NCI-H345 treated with DMSO at 0.1 percent for 48 hours (cell line): ENCODE measurements around the gene HSPA12A.

Experiments used
- DNase-seq: peaks from one replicate; lab custom pipeline; 2025; ENCODE audit not compliant: unreplicated experiment; lab: John Stamatoyannopoulos, UW

The HSPA12A gene

DNA sequence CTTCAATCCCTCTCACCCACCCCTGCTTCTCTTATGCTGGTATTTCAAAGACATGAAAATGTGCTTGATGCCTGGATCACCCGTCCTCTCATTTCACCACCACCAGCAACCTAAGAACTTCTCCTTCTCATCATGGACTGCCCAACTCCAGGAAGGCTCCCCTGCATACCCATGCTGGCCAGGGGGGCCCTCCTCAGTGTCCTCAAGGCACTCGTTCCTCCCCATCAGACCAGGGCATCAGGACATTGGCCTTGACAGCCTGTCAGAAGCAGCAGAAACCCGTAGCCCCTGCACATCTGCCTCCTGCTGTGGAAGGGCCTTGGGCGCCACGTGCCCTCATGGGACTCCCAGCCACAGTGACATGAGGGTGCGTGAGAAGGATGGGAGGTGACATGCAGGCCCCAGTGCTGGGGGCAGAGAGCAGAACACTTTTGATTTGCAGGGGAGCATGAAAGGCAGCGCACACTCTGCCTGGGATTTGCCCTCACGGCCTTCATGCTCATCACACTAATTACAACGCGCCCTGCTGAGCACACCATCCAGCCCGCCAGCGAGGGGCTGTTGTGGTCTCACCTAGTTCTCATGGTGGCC is 1.9 kb upstream of the HSPA12A start:
- DNase-seq: no peak

GRCh38 chr10:116743266-116744064 is 1.1 kb upstream of the HSPA12A start:
- no peak for DNase-seq

GRCh38 chr10:116741391-116742351 is 695 bp downstream of the HSPA12A start:
- DNase-seq: no peak

GRCh38 chr10:116740971-116741370 is 1.4 kb downstream of the HSPA12A start:
- no peak for DNase-seq

- DNase-seq: no peak
Measured at GRCh38 chr10:116738339-116738738, 4.0 kb downstream of the HSPA12A start.

DNA sequence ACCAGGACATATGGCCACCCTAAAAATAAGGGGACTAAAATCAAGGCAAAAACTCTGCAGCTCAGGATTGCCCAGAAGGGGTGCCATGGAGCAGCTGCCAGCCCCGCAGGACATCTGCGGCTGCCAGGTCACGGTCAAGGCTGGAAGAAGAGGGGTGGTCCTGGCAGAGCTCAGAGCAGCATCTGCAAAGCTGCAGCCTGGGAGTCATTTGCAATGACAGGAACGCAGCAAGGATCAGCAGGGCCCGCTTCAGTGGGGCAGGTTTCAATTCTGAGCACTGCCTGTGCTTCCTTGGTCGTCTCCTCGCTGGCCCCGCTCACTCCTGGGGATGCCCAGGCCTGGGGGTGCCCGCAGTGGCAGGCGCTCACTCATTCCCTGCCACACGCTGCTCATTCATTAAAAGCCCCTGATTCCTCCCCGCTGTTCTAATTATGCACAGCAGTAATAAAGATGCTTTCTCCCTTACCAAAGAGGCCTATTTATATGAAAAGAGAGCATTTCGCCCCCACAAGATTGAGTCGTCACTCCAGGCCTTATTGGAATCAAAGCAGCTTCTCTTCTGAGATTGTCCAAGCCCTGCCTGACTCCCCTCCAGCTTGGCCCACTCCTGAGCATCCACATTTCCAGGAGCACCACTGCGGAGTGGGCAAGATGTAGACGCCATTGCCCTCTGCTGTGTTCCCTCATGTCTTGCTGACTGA is 4.6 kb downstream of the HSPA12A start:
- no peak for DNase-seq

DNA sequence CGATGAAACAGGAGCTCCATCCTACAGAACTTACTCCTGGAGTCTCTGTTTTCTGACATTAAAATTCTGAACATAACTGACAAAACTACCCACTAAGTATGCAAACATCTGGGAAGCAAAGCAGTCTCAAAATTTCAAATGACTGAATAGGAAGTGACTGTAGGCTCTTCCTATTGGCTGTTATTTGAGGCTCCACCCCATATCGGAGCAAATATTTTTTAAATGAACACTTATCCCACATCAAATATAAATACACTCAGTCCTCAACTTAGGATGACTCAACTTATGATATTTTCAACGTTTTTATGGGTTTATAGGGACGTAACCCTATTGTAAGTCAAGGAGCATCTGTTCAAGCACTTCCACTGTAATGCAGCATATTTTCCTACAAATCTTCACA is 8.8 kb downstream of the HSPA12A start:
- no peak for DNase-seq

DNA sequence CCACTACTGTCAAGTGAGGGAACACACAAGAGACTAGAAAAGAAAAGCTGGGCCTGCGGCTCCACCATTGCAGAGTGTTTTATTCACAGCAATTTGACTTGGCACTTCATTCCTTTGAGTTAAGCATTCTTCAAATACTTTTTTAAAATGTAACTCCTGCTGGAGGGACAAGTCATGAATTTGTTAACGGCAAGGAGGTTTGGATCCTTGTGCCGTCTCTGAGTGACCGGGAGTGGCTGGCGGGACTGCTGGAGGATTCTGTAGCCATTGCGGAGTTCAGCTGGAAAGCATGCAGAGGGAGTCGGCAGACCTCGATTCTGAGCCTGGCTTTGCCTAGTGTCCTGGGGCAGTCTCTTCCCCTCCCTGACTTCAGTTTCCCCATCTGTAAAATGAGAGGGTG is 9.8 kb downstream of the HSPA12A start:
- DNase-seq: no peak

GRCh38 chr10:116730464-116731260 is 11.7 kb downstream of the HSPA12A start:
- DNase-seq: no peak

DNA sequence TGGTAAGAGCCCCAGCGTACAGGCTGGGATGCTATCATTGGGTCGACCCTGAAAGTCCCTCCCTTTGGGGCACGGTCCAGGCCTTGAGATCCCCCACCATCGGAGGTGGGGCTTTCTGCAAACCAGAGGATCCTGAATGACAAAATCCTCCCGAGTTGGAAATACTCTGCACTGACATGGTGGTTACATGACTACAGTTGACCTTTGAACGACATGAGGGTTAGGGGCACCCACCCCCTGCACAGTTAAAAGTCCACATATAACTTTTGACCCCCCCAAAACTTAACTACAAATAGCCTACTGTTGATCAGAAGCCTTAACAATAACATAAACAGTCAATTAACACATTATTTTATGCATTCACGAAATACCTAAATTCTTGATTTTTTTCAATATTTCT is 13.1 kb downstream of the HSPA12A start:
- DNase-seq: no peak

DNA sequence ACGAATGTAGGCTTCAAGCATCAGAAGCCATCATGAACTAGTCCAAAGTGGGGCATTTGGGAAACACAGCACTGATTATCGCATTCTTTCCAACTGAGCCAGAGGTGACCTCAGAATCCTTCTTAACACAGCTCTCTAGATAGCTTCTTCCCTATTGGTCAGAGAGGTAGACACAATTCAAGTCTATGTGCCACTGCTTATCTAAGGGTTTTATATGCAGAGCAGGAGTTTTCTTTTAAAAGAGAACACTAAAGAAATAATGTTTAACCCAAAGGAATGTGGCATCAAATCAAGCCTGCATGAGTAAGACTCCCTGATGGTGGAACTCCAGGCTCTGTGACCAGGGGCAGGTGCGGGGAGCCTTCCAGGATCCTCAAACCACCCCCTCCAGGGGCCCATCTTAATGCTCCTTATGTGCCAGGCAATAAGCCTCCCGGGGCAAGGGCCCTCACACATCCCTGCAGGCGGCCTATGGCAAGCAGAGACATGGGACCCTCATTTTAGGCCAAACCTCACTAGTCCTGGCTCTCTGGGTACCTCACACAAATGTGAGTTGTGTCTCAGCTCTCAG is 13.8 kb downstream of the HSPA12A start:
- DNase-seq: no peak

DNA sequence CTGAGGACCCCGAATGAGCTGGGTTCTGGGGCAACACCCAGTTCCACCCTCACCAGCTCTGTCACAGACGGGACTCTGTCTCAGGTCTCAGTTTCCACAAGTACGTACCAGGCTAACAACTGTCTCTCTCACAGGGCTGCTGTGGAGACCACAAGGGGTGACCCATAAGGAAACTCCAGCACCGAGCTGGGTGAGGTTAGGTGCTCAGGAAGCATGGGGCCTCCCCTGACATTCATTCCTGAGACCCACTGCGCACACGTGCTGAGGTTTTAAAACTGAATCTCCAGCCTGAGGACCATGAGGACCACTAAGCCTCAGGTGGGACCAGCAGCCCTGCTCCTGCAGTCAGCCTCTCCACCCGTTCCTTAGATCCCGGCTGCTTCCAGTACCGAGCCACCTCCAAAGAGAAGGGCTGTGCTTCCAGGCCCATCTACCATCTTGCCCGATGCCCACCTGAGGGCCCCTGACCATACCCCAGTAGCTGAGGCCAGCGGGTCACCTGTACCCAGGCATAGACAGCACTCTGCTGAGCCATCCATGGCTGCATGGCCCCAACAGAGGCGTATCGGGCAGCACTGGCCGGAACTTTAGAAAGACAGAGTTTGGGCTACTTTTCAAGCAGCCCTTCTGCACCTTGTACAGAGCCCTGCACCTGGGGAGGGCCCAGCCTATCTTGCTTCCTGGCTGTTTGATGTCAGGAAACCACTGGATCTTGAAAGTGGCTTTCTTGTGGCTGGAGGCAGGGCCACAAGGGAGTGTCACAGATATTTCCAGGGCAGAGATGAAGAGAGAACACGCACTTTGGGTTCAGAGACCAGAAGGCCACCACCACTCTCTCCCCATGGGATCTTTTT is 18.7 kb downstream of the HSPA12A start:
- no peak for DNase-seq

DNA sequence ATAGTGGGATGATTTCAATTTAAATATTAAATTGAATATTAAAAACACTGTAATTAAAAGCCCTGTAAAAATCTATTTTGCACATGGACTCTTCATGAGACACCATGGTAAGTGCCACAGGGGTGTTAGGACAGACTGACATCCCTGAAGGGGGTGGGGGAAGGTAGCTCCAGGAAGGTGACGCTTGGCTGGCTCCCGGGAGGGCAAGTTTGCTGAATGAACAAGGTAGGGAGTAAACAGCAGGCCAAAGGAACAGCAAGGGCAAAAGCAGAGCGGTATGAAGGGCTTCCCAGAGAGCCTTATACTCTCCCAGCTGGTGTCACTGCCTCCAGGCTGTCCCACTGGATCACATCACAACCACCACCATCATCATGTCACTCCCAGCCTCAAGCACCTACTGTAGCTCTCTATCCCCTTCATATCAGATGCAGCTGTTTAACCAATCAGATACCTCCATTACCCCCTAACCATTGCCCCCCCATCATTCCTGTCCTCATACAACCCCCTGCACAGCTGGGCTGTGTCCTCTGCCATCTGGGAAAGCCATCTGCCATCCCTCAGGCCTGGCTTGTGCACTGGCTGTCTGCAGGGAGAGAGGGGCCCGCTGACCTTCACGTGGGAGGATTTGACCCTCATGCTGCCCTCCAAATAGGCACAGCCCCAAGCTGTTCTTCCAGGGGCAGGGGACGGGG is 19.5 kb downstream of the HSPA12A start:
- no peak for DNase-seq

DNA sequence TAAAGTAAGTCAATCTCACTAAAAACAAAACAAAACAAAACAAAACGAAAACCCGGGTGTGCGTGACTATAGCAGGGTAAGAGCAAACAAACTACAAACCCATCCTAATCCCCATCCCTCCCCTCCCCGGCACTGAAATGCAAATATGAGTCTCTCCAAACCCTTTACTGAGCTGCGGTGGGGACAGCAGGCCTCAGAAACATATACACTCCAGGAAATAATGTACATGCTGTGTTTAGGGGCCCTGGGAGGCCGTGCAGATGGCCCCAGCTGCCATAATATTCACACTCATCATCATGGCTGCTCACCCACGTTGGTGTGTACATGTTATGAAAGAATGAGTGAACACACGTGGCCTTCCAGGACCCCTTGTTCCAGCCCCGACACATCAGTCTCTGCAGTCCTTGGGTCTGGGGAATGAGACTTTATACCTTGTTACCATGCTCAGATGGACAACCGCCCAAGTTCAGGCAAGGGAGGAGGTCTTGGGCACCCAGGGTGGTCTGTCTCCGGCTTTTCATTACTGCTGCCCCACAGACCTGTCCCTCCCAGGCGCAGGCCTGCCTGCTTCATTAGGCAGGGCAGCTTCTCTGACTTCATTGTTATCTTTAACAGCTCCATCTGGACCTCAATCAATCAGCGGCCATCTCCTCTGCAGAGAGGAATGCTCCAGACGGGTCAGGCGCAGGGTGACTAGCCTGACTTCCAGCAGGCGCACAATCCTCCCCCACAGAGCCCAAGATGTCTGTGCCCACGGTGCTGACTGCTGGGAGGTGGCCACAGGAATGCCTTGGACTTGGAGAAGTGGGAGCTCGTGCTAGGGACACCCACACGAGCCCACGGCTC is 20.6 kb downstream of the HSPA12A start:
- DNase-seq: no peak

GRCh38 chr10:116720668-116721546 is 21.5 kb downstream of the HSPA12A start:
- DNase-seq: no peak

DNA sequence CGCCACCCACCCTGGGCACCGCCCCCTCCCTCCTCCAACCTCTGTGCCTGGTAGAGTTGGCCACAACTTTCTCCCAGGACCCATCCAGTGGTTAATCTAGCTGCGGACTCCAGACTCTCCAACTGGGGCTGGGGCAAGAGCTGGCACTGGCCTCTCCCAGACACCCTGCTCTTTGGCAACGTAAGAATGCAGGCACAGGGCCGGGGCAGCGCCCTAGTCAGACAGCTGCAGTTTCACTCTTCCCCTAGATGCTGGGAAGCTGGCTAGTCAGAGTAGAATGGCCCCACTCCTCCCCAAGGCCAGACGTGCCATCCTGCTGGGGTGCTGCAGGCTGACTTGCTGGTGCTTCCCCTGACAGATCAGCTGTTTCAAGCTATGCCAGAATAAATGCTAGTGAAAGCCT is 22.1 kb downstream of the HSPA12A start:
- no peak for DNase-seq

DNA sequence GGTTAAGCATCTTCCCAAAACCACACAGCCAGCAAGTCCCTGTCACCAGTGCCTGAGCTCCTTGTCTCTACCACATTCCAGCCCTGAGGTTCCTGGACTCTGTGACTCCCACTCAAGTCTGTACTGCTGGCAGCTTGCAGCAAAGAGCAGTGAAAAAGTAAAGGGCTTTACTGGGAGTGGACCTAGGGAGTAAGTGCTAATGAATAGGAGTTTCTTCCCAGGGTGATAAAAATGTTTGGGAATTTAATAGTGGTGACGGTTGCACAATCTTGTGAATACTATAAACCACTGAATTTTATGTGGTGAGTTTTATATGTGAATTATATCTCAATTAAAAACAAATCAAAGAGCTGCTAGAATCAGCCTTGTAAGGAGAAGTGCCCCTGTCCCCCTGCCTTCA is 22.6 kb downstream of the HSPA12A start:
- DNase-seq: no peak
